B cell (primary cell): ENCODE data around the gene OR9Q1. TPM values are rescaled to one million over a fixed set of nuclear protein-coding genes. Genes with fewer than 3 reads are reported as not detected.

ENCODE experiments used
- ATAC-seq: fragments of 200-7000 bp; cut with Tn5 transposase; one replicate; pipeline ENCODE4 v1.10.0; 2021; ENCODE audit warnings: low read depth, mild to moderate bottlenecking, moderate number of reproducible peaks, moderate library complexity
- CTCF ChIA-PET: fragments of 350-600 bp; sonication (Branson Sonifier 250); formaldehyde crosslinking; loops from one replicate; lab custom pipeline; 2021; ENCODE audit warnings: antibody characterized with exemption, inconsistent platforms; lab: Charles Lee
- POLR2A ChIA-PET: fragments of 350-600 bp; sonication (Branson Sonifier 250); formaldehyde crosslinking; loops from one replicate; lab custom pipeline; 2021; ENCODE audit warnings: antibody characterized with exemption; lab: Charles Lee
- DNase-seq: peaks from one replicate; pipeline ENCODE4 v3.0.0; 2013
- H2AFZ ChIP-seq: 2 replicates; pipeline ENCODE4 v1.6.1; 2012; ENCODE audit warnings: mild to moderate bottlenecking, low read depth, low read length; ENCODE audit not compliant: insufficient read depth, poor library complexity, severe bottlenecking
- H3K27ac ChIP-seq, 2 donors: 1 replicate in 1 of 2; 2 replicates in 1 of 2; pipeline ENCODE4 v1.5.1; 2012 to 2013; ENCODE audit warnings: low read length in 2 of 2, mild to moderate bottlenecking in 2 of 2, moderate library complexity in 1 of 2
- H3K27me3 ChIP-seq, 4 experiments: fragments of 200-600 bp in 1 of 4; sonication (generic) in 1 of 4; replicated peaks in 1 of 4; 1 replicate in 2 of 4; 2 replicates in 2 of 4; pipeline versions ENCODE4 v1.6.1 to v1.7.0; 2013 to 2016; ENCODE audit warnings: low read length in 3 of 4, mild to moderate bottlenecking in 2 of 4, mixed read lengths in 1 of 4, moderate library complexity in 1 of 4; ENCODE audit not compliant: insufficient read depth in 4 of 4, control insufficient read depth in 3 of 4; ENCODE audit errors: control extremely low read depth in 1 of 4
- H3K36me3 ChIP-seq, 2 experiments: replicated peaks in 1 of 2; 1 replicate in 1 of 2; 2 replicates in 1 of 2; pipeline versions ENCODE4 v1.6.1 to v1.7.1; 2013; ENCODE audit warnings: low read length in 1 of 2; ENCODE audit not compliant: insufficient read depth in 2 of 2, control insufficient read depth in 1 of 2; ENCODE audit errors: control extremely low read depth in 1 of 2, extremely low read depth in 1 of 2
- H3K4me1 ChIP-seq, 2 donors: fragments of 200-600 bp in 1 of 2; sonication (generic) in 1 of 2; 1 replicate in 1 of 2; 2 replicates in 1 of 2; pipeline versions ENCODE4 v1.5.1 to v1.6.1; 2013 to 2017; ENCODE audit warnings: low read length in 2 of 2; ENCODE audit not compliant: control insufficient read depth in 2 of 2, insufficient read depth in 2 of 2
- H3K4me2 ChIP-seq: replicated peaks from 2 replicates; pipeline ENCODE3; 2012; ENCODE audit warnings: mild to moderate bottlenecking, low read depth, low read length; ENCODE audit not compliant: poor library complexity, severe bottlenecking
- H3K4me3 ChIP-seq, 5 experiments: fragments of 200-600 bp in 1 of 5; sonication (generic) in 1 of 5; 1 replicate in 3 of 5; 2 replicates in 2 of 5; pipeline versions ENCODE4 v1.5.1 to v1.7.0; 2011 to 2016; ENCODE audit warnings: low read length in 4 of 5, mild to moderate bottlenecking in 4 of 5, low read depth in 2 of 5, control low read depth in 1 of 5, moderate library complexity in 1 of 5; ENCODE audit not compliant: insufficient read depth in 1 of 5; ENCODE audit errors: control extremely low read depth in 1 of 5, extremely low read depth in 1 of 5
- H3K79me2 ChIP-seq: fragments of 200-600 bp; sonication (generic); one replicate; pipeline ENCODE4 v1.6.0; 2016; ENCODE audit warnings: low read length; ENCODE audit not compliant: control insufficient read depth, insufficient read depth
- H3K9ac ChIP-seq: fragments of 200-600 bp; sonication (generic); 2 replicates; pipeline ENCODE4 v1.6.1; 2017; ENCODE audit warnings: mild to moderate bottlenecking, low read length, moderate library complexity
- H3K9me3 ChIP-seq, 3 donors: one replicate each; pipeline versions ENCODE4 v1.6.1 to v1.7.1; 2013; ENCODE audit warnings: low read length in 2 of 3; ENCODE audit not compliant: control insufficient read depth in 2 of 3, insufficient read depth in 1 of 3; ENCODE audit errors: control extremely low read depth in 1 of 3
- H4K20me1 ChIP-seq: 2 replicates; pipeline ENCODE4 v1.6.0; 2012; ENCODE audit warnings: mild to moderate bottlenecking, low read length; ENCODE audit not compliant: insufficient read depth, control insufficient read depth, poor library complexity, severe bottlenecking
- H3K27ac Mint-ChIP-seq: one replicate; pipeline ENCODE4 v1.8.0; 2021; ENCODE audit warnings: mixed read lengths
- H3K27me3 Mint-ChIP-seq: one replicate; pipeline ENCODE4 v1.8.0; 2021; ENCODE audit warnings: mixed read lengths
- H3K4me1 Mint-ChIP-seq: one replicate; pipeline ENCODE4 v1.8.0; 2021; ENCODE audit warnings: mixed read lengths
- H3K4me3 Mint-ChIP-seq: one replicate; pipeline ENCODE4 v1.8.0; 2021; ENCODE audit warnings: mixed read lengths
- H3K9me3 Mint-ChIP-seq: one replicate; pipeline ENCODE4 v1.8.0; 2022; ENCODE audit warnings: mixed read lengths; ENCODE audit not compliant: insufficient read depth
- CTCF ChIP-seq: fragments of 200-600 bp; IDR thresholded peaks from one replicate; pipeline ENCODE4 v1.8.0; 2022; ENCODE audit warnings: antibody characterized with exemption, mild to moderate bottlenecking
- EZH2 ChIP-seq: IDR thresholded peaks from 2 replicates; pipeline ENCODE4 v1.6.1; 2012; ENCODE audit warnings: borderline replicate concordance, low read depth, mild to moderate bottlenecking, moderate library complexity, low read length; ENCODE audit not compliant: insufficient read depth, poor library complexity, severe bottlenecking
- whole genome bisulfite sequencing: methylation state at CpG from one replicate; pipeline ENCODE4 v1.1.5; 2013; ENCODE audit warnings: missing lambda C conversion rate; ENCODE audit not compliant: insufficient coverage; 5-methylcytosine and 5-hydroxymethylcytosine counted together
- intact Hi-C: fragments of 100-400 bp; cut with micrococcal nuclease; formaldehyde crosslinking; loops from one replicate; pipeline ENCODE4 v1.10.0; 2022
- polyA plus RNA-seq: library from polyadenylated mRNA; depleted of rRNA; stranded (reverse); fragments of >200 nt; gene quantifications from 2 replicates; pipeline ENCODE4 v1.2.3, GENCODE V29; 2012
- total RNA-seq, 2 donors: library from RNA; stranded (reverse); fragments of 120-200 nt in 1 of 2; gene quantifications; 1 replicate in 1 of 2; 2 replicates in 1 of 2; pipeline versions ENCODE4 v1.2.3 to v1.2.4, GENCODE V29; 2013 to 2022

Gene OR9Q1
- total and polyA plus RNA-seq, 2 donors (not counting 1 experiment from before 2014, with no cell fraction given), result not detected

- H3K79me2 ChIP-seq, result no peaks in the 10 kb centered on the region
- WGBS, result 81% methylated on average over 2 of the region's 3 CpGs
- no peak for DNase-seq
- H3K9ac ChIP-seq, result no peak overlapping the region
- H3K4me2 ChIP-seq, result no peak overlapping the region
- H3K27ac ChIP-seq, result no peak overlapping the region
- no peak for ATAC-seq
- Mint-ChIP-seq H3K4me3 (no peak overlapping the region), H3K4me1 (no peaks in the 10 kb centered on the region), H3K27me3 (peaks cover 16% of the 10 kb centered on the region), H3K9me3 (no peaks in the 10 kb centered on the region), H3K27ac (no peak overlapping the region)
- H3K4me3 ChIP-seq, result no peak overlapping the region
- no peak overlapping the region for H2AFZ ChIP-seq
- H3K4me1 ChIP-seq, result no peaks in the 10 kb centered on the region
- intact Hi-C loops, result no loop called here
- H3K9me3 ChIP-seq, result no peaks in the 10 kb centered on the region
- H3K27me3 ChIP-seq, result peaks cover 0 to 3% (median 0%) of the 10 kb centered on the region in 4 experiments
- H3K36me3 ChIP-seq, result no peaks in the 10 kb centered on the region
- TF ChIP-seq EZH2 (no peak), CTCF (no peak)
- no peaks in the 10 kb centered on the region for H4K20me1 ChIP-seq
- ChIA-PET POLR2A (no interaction called here), CTCF (no interaction called here)
These were observed 36.9 kb downstream of the OR9Q1 start for GRCh38 chr11:58060535-58060934.

GRCh38 chr11:58060939-58061672, 37.4 kb downstream of the OR9Q1 start:
- ATAC-seq, result no peak
- no peaks in the 10 kb centered on the region for H3K4me1 Mint-ChIP-seq
- 66% methylated on average over 4 of the region's 6 CpGs for whole genome bisulfite sequencing

More at GRCh38 chr11:58060939-58061672, 37.4 kb downstream of the OR9Q1 start:
- Histone ChIP-seq H3K9me3 (no peaks in the 10 kb centered on the region), H4K20me1 (no peaks in the 10 kb centered on the region), H3K4me3 (no peak overlapping the region), H3K27ac (no peak overlapping the region), H3K4me1 (no peaks in the 10 kb centered on the region), H3K36me3 (no peaks in the 10 kb centered on the region), H3K79me2 (no peaks in the 10 kb centered on the region), H3K9ac (no peak overlapping the region), H2AFZ (no peak overlapping the region), H3K4me2 (no peak overlapping the region), H3K27me3 (peaks cover 0 to 3% (median 0%) of the 10 kb centered on the region in 4 experiments)
- H3K27ac Mint-ChIP-seq, result no peak overlapping the region
- H3K27me3 Mint-ChIP-seq, result peaks cover 16% of the 10 kb centered on the region
- CTCF ChIA-PET, result no interaction called here
- no peak for DNase-seq
- POLR2A ChIA-PET, result no interaction called here
- intact Hi-C loops, result no loop called here
- TF ChIP-seq EZH2 (no peak), CTCF (no peak)
- H3K4me3 Mint-ChIP-seq, result no peak overlapping the region
- no peaks in the 10 kb centered on the region for H3K9me3 Mint-ChIP-seq
